Measurements from ENCODE around the gene WDR38.

DNA sequence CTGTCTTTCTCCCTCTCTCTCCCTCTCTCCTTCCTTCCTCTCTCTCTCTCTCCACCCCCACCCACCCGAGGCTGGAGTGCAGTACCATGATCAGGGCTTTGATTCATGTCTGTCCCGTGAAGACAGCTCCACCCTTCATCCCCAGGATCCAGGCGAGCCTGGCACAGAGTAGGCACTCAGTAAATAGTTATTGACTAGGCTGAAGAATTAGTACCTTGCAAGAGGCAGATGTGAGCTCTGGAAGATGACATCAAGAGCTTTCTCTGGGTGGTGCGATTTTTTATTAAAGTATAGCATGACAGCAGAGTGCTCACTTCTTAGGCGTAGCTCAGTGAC is 24.0 kb upstream of the WDR38 start:
- no peak for TF ChIP-seq GATA2 (IDR thresholded peaks at IDR 0.05; ENCODE audit: low read depth, low read length)
- no peak for TF ChIP-seq GATA3 (IDR thresholded peaks at IDR 0.05; ENCODE audit: low read depth, low read length)
